GM21381 (cell line): ENCODE data around the gene C3orf38.
"Not testable (repeated sequence)": the region's sequence is repeated elsewhere in the genome, so short reads cannot be mapped to it uniquely, and the experiment has no call there.

Source experiments
- ATAC-seq: cut with Tn5 transposase; IDR thresholded peaks from one replicate; pipeline ENCODE4 v1.9.1; 2021; ENCODE audit warnings: mild to moderate bottlenecking, moderate library complexity; ENCODE audit not compliant: unreplicated experiment

C3orf38 gene

DNA sequence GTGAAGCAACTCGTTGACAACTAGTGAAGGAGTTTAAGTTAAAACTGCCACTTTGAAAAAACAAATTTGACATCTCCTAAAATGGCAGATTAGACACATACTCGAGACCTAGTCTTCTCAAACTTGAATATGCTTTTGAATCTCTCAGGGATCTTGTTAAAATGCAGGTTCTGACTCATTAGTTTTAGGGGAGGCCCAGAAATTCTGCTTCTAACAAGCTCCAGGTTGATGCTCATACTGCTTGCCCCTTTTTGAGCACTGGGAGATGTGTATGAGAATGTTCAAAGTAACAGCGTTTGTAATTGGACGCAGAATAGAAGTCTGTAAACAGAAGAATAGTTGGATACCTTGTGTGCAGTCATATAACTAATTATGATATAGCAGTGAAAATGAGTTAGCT lies 1.6 kb downstream of the C3orf38 start:
- no peak for ATAC-seq

GRCh38 chr3:88152841-88153240 lies 3.1 kb downstream of the C3orf38 start:
- ATAC-seq: no peak

DNA sequence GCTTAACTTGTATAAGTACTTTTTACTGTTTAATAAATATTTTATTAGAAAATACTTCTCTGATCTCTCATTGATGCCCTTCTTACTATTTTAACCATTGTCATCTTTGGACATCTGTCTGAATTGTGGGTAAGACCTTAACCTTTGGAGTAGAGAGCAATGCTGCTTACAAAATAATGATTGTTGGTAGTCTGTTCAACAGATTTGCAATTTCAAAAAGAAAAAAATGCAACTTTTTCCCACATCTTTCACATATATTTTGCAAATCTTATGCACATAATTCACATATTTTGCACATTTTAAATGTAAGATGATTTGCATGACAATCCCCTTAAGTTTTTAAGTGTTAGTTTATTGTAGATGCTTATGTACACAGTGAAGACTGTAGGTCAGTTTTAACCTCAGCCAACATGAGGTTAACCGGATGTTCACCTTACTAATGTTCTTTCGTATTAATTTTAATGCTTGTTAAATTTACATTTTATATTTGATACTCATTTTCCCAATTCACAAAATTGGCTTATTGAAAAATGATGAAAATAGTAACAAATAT lies 16.7 kb downstream of the C3orf38 start:
- ATAC-seq: no peak

DNA sequence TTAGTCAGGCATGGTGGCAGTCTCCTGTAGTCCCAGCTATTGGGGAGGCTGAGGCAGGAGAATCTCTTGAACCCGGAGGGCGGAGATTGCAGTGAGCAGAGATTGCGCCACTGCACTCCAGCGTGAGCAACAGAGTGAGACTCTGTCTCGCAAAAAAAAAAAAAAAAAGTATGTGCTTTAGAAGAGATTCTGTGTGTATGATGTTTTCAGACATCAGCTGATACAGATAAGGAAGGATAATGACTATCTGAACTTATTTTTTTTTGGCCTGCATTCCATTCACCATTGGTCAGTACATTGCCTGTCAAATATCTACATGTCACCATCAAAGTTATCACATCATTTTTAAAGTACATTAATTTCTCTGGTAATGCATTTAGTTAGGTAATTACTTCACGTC lies 17.4 kb downstream of the C3orf38 start:
- ATAC-seq: no peak

DNA sequence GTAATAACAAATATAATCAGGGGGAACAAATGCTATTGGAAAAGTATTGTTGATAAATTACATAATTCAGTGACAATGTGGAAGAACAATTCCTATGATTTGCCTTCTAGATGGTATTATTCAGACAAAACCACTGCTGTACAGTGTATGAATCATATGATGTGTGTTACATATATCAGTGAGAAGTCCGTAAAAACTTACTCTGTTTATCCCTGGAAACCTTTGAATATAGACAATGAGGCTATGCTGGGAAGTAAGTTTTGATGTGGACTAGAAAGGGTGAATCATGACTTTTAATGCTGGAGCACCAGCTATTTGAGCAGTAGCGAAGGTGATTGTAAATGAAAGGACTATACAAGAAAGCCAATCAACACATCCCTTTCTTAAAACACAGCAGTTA lies 17.9 kb downstream of the C3orf38 start:
- ATAC-seq: no peak

DNA sequence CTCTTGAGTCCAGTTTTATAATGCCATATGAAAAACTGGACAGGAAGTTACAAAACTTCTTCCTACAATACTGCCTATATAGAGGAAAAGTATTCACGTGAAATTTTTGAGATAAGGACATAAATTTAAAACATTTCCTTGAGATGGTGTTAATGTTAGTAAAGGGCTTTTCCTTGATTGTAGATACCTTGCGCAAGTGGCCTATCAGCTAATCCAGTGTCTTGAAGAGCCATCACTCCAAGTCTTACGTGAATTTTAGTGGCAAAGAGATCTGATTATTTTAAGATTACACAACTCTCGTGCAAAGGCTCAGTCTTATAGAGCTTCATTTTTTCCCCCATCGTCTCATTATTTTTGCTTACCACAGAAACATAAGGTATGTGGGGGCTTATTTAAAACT lies 18.4 kb downstream of the C3orf38 start:
- no peak for ATAC-seq

DNA sequence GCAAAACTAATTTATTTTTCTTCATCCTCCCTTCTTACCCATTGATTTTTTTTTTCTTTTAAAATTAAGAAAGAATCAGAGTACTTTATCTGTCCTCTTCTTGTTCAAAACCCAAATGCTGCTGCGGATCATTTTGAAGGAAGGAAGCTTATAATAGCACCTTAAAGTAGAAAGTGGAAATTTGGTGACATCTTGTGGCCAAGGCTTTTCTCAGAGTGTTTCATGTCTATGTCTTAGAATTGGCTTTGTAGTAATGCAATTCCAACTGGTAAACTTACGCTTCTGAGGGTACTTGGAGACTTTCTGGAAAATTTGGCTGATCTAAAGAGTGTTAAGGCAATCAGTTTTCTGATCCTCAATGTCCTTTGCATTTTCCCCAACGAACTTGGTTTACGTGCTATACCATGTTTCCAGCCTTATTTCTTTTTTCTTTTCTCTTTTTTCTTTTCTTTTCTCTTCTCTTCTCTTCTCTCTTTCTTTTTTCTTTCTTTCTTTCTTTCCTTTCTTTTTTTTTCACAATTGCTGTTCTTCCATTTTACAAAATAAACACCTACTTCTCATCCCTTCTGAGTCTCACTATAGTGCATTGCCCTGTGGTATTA lies 30.7 kb downstream of the C3orf38 start:
- no peak for ATAC-seq

- ATAC-seq: not testable (repeated sequence)
These were observed 32.6 kb downstream of the C3orf38 start for GRCh38 chr3:88182165-88182918.

DNA sequence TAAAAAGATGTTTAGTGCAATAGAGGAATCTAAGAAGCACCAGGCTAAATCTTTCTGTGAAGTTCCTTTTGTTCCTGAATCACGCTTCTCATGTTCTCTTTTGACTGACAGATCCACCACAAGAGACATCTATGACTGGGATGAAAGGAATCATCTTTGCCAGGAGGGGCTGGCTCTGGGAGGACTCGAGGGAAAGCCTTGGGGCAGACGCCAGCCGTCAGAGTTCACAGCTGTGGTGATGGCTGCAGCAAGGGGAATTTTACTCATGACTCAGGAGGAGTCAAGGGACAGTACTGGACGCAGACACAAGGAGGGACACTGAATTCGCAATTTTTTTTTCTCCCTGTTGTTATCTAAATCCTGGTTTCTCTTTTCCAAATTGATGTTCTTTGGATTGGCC lies 38.7 kb downstream of the C3orf38 start:
- ATAC-seq: no peak

GRCh38 chr3:88189361-88189810 lies 39.6 kb downstream of the C3orf38 start:
- ATAC-seq: no peak

DNA sequence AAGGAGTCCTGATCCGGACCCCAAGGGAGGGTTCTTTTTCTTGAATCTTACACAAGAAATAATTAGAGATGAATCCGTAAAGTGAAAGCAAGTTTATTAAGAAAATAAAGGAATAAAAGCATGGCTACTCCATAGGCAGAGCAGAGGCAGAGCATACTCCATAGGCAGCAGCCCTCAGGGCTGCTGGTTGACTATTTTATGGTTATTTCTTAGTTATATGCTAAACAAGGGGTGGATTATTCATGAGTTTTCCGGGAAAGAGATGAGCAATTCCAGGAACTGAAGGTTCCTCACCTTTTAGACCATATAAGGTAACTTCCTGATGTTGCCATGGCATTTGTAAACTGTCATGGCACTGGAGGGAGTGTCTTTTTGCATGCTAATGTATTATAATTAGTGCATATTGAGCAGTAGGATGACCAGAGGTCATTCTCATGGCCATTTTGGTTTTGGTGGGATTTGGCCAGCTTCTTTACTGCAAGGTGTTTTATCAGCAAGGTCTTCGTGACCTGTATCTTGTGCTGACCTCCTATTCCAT lies 42.2 kb downstream of the C3orf38 start:
- no peak for ATAC-seq

- no peak for ATAC-seq
These were observed 42.9 kb downstream of the C3orf38 start for GRCh38 chr3:88192631-88193030.

DNA sequence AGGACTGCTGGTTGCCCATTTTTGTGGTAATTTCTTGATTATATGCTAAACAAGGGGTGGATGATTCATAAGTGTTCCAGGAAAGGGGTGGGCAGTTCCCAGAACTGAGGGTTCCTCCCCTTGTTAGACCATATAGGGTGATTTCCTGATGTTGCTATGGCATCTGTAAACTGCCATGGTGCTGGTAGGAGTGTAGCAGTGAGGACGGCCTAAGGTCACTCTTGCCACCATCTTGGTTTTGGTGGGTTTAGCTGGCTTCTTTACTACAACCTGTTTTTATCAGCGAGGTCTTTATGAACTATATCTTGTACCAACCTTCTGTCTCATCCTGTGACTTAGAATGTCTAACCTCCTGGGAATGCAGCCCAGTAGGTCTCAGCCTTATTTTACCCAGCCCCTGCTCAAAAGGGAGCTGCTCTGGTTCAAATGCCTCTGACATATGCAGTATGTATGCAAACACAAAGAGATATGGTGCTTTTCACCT lies 46.2 kb downstream of the C3orf38 start:
- no peak for ATAC-seq

DNA sequence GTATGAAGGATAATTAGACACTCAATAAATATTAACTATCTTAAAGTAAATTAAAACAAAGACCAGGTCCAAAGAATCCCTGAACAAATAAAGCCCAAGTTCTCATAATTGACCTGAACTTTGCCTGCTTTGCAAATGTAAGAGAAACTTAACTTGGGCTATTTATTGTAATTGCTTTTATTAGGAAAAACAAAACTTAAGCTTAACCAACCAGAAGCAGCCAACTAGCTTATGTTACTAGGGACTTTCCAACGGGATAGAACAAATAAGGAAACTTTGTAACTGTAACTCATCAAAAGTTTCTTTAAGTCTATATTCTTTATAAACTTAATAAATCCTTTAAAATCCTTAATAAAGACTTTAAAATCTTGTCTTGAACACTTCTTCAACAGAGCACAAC lies 48.4 kb downstream of the C3orf38 start:
- no peak for ATAC-seq

DNA sequence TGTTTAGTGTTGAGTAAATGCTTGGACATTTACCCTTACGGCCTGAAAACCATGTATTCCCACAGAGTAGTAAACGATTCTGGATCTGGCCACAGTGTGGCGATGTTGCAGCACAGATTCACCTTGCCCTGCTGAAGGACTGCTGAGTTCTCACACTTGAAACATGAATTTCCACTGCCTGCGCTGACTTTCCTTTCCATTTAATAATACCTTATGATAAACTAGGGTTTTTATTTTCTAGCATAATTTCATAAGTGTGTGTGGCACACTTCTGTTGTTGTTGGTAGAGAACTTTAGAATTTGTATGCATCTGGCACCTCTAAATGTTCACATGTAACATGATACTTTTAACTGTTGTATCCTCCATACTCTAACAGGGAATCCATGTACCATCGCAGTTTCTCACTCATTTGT lies 53.9 kb downstream of the C3orf38 start:
- peak; percentile 95 for ATAC-seq
